Measurements from ENCODE around the gene ARF6.

ARF6 gene

GRCh38 chr14:49880267-49881064 lies 12.4 kb upstream of the ARF6 start (continued):
- TF ChIP-seq ZNF280D (tag by site-specific recombination; IDR thresholded peaks at IDR 0.05) (no peak), ZNF404 (tag by site-specific recombination; IDR thresholded peaks at IDR 0.05) (no peak), ZNF623 (tag by site-specific recombination; IDR thresholded peaks at IDR 0.05) (no peak), ZNF529 (tag by site-specific recombination; IDR thresholded peaks at IDR 0.05; ENCODE audit: insufficient replicate concordance) (no peak), ZNF16 (tag by site-specific recombination; IDR thresholded peaks at IDR 0.05; ENCODE audit: low read depth) (no peak), ZNF398 (tag by site-specific recombination; IDR thresholded peaks at IDR 0.05) (no peak), ZBTB8A (tag by site-specific recombination; IDR thresholded peaks at IDR 0.05) (no peak), ZNF211 (tag by site-specific recombination; IDR thresholded peaks at IDR 0.05; ENCODE audit: low read depth) (no peak), ZNF747 (tag by site-specific recombination; IDR thresholded peaks at IDR 0.05) (no peak), TSHZ1 (tag by site-specific recombination; IDR thresholded peaks at IDR 0.05; ENCODE audit: borderline replicate concordance) (peak; percentile 56; the same call in 1 of the 2 replicates), ZNF18 (tag by site-specific recombination; IDR thresholded peaks at IDR 0.05) (peak; percentile 79), ZXDB (tag by site-specific recombination; IDR thresholded peaks at IDR 0.05) (peak; percentile 69), ZNF184 (tag by site-specific recombination; IDR thresholded peaks at IDR 0.05) (no peak), SCRT1 (tag by site-specific recombination; IDR thresholded peaks at IDR 0.05; ENCODE audit: borderline replicate concordance) (no peak), SCRT2 (tag by site-specific recombination; IDR thresholded peaks at IDR 0.05) (no peak), ZBTB6 (tag by site-specific recombination; IDR thresholded peaks at IDR 0.05) (no peak), ZNF677 (tag by site-specific recombination; IDR thresholded peaks at IDR 0.05) (no peak), ZNF155 (tag by site-specific recombination; IDR thresholded peaks at IDR 0.05) (no peak), ZNF146 (tag by site-specific recombination; IDR thresholded peaks at IDR 0.05) (no peak), PATZ1 (tag by site-specific recombination; IDR thresholded peaks at IDR 0.05) (peak; percentile 9; the same call in 1 of the 2 replicates), ZNF350 (tag by site-specific recombination; IDR thresholded peaks at IDR 0.05) (no peak), BCL11B (tag by site-specific recombination; IDR thresholded peaks at IDR 0.05; ENCODE audit: low read depth) (no peak)
